HepG2 (cell line): ENCODE data around the gene GALR2. TPM values are rescaled to one million over a fixed set of nuclear protein-coding genes. Genes with fewer than 3 reads are reported as not detected.

Source experiments
- ARID4A ChIP-seq: sonication (generic); formaldehyde crosslinking; IDR thresholded peaks from 2 replicates; pipeline ENCODE4 v1.5.0; 2020; ENCODE audit warnings: mild to moderate bottlenecking, missing genetic modification reagents, borderline replicate concordance
- HMGXB4 ChIP-seq, 2 experiments: sonication (generic) in 1 of 2; formaldehyde crosslinking in 1 of 2; IDR thresholded peaks; 2 replicates each; pipeline versions ENCODE4 v1.4.0 to v1.6.1; 2018 to 2020; ENCODE audit warnings: missing genetic modification reagents in 2 of 2, borderline replicate concordance in 1 of 2, low read depth in 1 of 2, mild to moderate bottlenecking in 1 of 2, missing biosample characterization in 1 of 2
- ISX ChIP-seq: sonication (generic); formaldehyde crosslinking; conservative IDR thresholded peaks from 2 replicates; pipeline ENCODE4 v1.5.0; 2020; ENCODE audit warnings: missing genetic modification reagents
- RBM22 ChIP-seq: fragments of 200-400 bp; formaldehyde crosslinking; optimal IDR thresholded peaks from 2 replicates; pipeline ENCODE3; 2017; ENCODE audit warnings: mild to moderate bottlenecking, low read length, moderate library complexity
- SRSF1 ChIP-seq: fragments of 200-400 bp; formaldehyde crosslinking; optimal IDR thresholded peaks from 2 replicates; pipeline ENCODE3; 2017; ENCODE audit warnings: mild to moderate bottlenecking, low read depth, low read length, moderate library complexity
- SSRP1 ChIP-seq: IDR thresholded peaks from 2 replicates; pipeline ENCODE4 v1.6.1; 2016; ENCODE audit warnings: control low read depth
- TCF7 ChIP-seq: sonication (generic); IDR thresholded peaks from 2 replicates; pipeline ENCODE4 v1.6.1; 2016; ENCODE audit warnings: antibody characterized with exemption, low read depth
- ZBTB40 ChIP-seq, 2 experiments: fragments of 450-650 bp in 1 of 2; sonication (generic) in 1 of 2; formaldehyde crosslinking in 1 of 2; IDR thresholded peaks; 2 replicates each; pipeline versions ENCODE4 v1.6.1 to v1.8.0; 2016 to 2022; ENCODE audit warnings: antibody characterized with exemption in 1 of 2, mild to moderate bottlenecking in 1 of 2, missing genetic modification reagents in 1 of 2
- ZNF557 ChIP-seq: sonication (generic); formaldehyde crosslinking; IDR thresholded peaks from 2 replicates; pipeline ENCODE4 v1.4.0; 2020; ENCODE audit warnings: missing genetic modification reagents
- ZNF772 ChIP-seq: sonication (generic); formaldehyde crosslinking; IDR thresholded peaks from 2 replicates; pipeline ENCODE4 v1.5.0; 2020; ENCODE audit warnings: mild to moderate bottlenecking, missing genetic modification reagents
- ZNF777 ChIP-seq: sonication (generic); formaldehyde crosslinking; IDR thresholded peaks from 2 replicates; pipeline ENCODE4 v1.4.0; 2020; ENCODE audit warnings: missing genetic modification reagents
- polyA plus RNA-seq, 8 experiments: library from polyadenylated mRNA; depleted of rRNA in 3 of 8; stranded (reverse) in 7 of 8; unstranded in 1 of 8; fragments of >200 nt; fragmentation: Illumina TruSeq in 4 of 8; extraction: Trizol in 4 of 8; gene quantifications; 2 replicates each; pipeline versions ENCODE4 v1.2.1 to v1.2.3, GENCODE V29; 2011 to 2016; ENCODE audit warnings: low read depth in 4 of 8, missing spikeins in 1 of 8, mixed read lengths in 1 of 8; ENCODE audit not compliant: insufficient read depth in 1 of 8
- total RNA-seq, 5 experiments: library from RNA; depleted of rRNA; stranded (reverse); fragments of >200 nt; fragmentation: Illumina TruSeq; extraction: Trizol; gene quantifications; 2 replicates each; pipeline ENCODE4 v1.2.3, GENCODE V29; 2016; ENCODE audit warnings: low read depth in 1 of 5

Gene GALR2
- total and polyA plus RNA-seq, 2 of the 13 experiments (the other 11 are each of a cell fraction or from before 2014, with no cell fraction given): 0.48 to 0.58 TPM

GRCh38 chr17:76053246-76054111, 21.1 kb upstream of the GALR2 start (continued):
- TF ChIP-seq ZBTB40 (IDR thresholded peaks at IDR 0.05) (no peak), ZBTB40 (CRISPR knock-in tag; IDR thresholded peaks at IDR 0.05) (no peak), ZNF772 (no peak), SRSF1 (no peak), RBM22 (no peak), TCF7 (no peak), SSRP1 (no peak), ISX (CRISPR knock-in tag) (no peak), HMGXB4 (CRISPR knock-in tag; IDR thresholded peaks at IDR 0.05; ENCODE audit: borderline replicate concordance in 1 of 2, low read depth in 1 of 2) (no peak), ARID4A (CRISPR knock-in tag) (no peak), ZNF777 (CRISPR knock-in tag) (no peak), ZNF557 (CRISPR knock-in tag) (no peak)
